Activated naive CD8-positive, alpha-beta T cell (primary cell): ENCODE results near the gene NDUFAF8.
A peak's percentile ranks its signal among the peaks of the same experiment; 100 is the strongest.

Source experiments
- H3K27ac Mint-ChIP-seq: one replicate; pipeline ENCODE4 v1.8.0; 2021; ENCODE audit warnings: mixed read lengths
- H3K27me3 Mint-ChIP-seq: one replicate; pipeline ENCODE4 v1.8.0; 2021; ENCODE audit warnings: mixed read lengths
- H3K36me3 Mint-ChIP-seq: one replicate; pipeline ENCODE4 v1.8.0; 2021; ENCODE audit warnings: mixed read lengths
- H3K4me1 Mint-ChIP-seq: one replicate; pipeline ENCODE4 v1.8.0; 2021; ENCODE audit warnings: low read depth, mixed read lengths
- H3K4me3 Mint-ChIP-seq: one replicate; pipeline ENCODE4 v1.8.0; 2021; ENCODE audit warnings: mild to moderate bottlenecking, mixed read lengths
- H3K9me3 Mint-ChIP-seq: one replicate; pipeline ENCODE4 v1.8.0; 2021; ENCODE audit warnings: low read depth, mixed read lengths

NDUFAF8 gene

GRCh38 chr17:81276781-81277180 lies 37.7 kb downstream of the NDUFAF8 start:
- Mint-ChIP-seq H3K27ac (no peak overlapping the region), H3K4me1 (peaks cover 2% of the 10 kb centered on the region), H3K27me3 (no peaks in the 10 kb centered on the region), H3K4me3 (no peak overlapping the region), H3K9me3 (no peaks in the 10 kb centered on the region), H3K36me3 (peaks cover 2% of the 10 kb centered on the region)

- Mint-ChIP-seq H3K27me3 (no peaks in the 10 kb centered on the region), H3K4me3 (no peak overlapping the region), H3K36me3 (peaks cover 2% of the 10 kb centered on the region), H3K4me1 (peaks cover 2% of the 10 kb centered on the region), H3K9me3 (no peaks in the 10 kb centered on the region), H3K27ac (no peak overlapping the region)
Measured at GRCh38 chr17:81277421-81277820, 38.3 kb downstream of the NDUFAF8 start.

GRCh38 chr17:81277946-81278693 lies 39.0 kb downstream of the NDUFAF8 start:
- H3K27ac Mint-ChIP-seq: no peak overlapping the region
- H3K4me3 Mint-ChIP-seq: no peak overlapping the region
- no peaks in the 10 kb centered on the region for H3K4me1 Mint-ChIP-seq
- peaks cover 2% of the 10 kb centered on the region for H3K36me3 Mint-ChIP-seq
- no peaks in the 10 kb centered on the region for H3K9me3 Mint-ChIP-seq
- H3K27me3 Mint-ChIP-seq: no peaks in the 10 kb centered on the region

- H3K9me3 Mint-ChIP-seq: no peaks in the 10 kb centered on the region
- no peak overlapping the region for H3K4me3 Mint-ChIP-seq
- no peak overlapping the region for H3K27ac Mint-ChIP-seq
- H3K4me1 Mint-ChIP-seq: no peaks in the 10 kb centered on the region
- peaks cover 2% of the 10 kb centered on the region for H3K36me3 Mint-ChIP-seq
- H3K27me3 Mint-ChIP-seq: no peaks in the 10 kb centered on the region
Measured at GRCh38 chr17:81278831-81279230, 39.7 kb downstream of the NDUFAF8 start.

- Mint-ChIP-seq H3K27me3 (no peaks in the 10 kb centered on the region), H3K36me3 (peaks cover 4% of the 10 kb centered on the region), H3K27ac (no peak overlapping the region)
Measured at GRCh38 chr17:81279278-81280275, 40.5 kb downstream of the NDUFAF8 start.

GRCh38 chr17:81280571-81280970 lies 41.5 kb downstream of the NDUFAF8 start:
- Mint-ChIP-seq H3K27me3 (no peaks in the 10 kb centered on the region), H3K4me3 (no peak overlapping the region), H3K9me3 (no peaks in the 10 kb centered on the region), H3K36me3 (peaks cover 4% of the 10 kb centered on the region), H3K4me1 (peaks cover 10% of the 10 kb centered on the region), H3K27ac (no peak overlapping the region)

More at GRCh38 chr17:81279278-81280275, 40.5 kb downstream of the NDUFAF8 start:
- Mint-ChIP-seq H3K9me3 (no peaks in the 10 kb centered on the region), H3K4me1 (peaks cover 2% of the 10 kb centered on the region), H3K4me3 (no peak overlapping the region)

GRCh38 chr17:81282141-81282540 lies 43.0 kb downstream of the NDUFAF8 start:
- Mint-ChIP-seq H3K4me3 (no peak overlapping the region), H3K36me3 (peaks cover 4% of the 10 kb centered on the region), H3K4me1 (peaks cover 19% of the 10 kb centered on the region), H3K27ac (no peak overlapping the region), H3K9me3 (no peaks in the 10 kb centered on the region), H3K27me3 (no peaks in the 10 kb centered on the region)

- Mint-ChIP-seq H3K36me3 (peaks cover 4% of the 10 kb centered on the region), H3K4me3 (no peak overlapping the region), H3K4me1 (peaks cover 19% of the 10 kb centered on the region), H3K27me3 (no peaks in the 10 kb centered on the region), H3K27ac (no peak overlapping the region), H3K9me3 (no peaks in the 10 kb centered on the region)
Measured at GRCh38 chr17:81282876-81283275, 43.8 kb downstream of the NDUFAF8 start.

- Mint-ChIP-seq H3K9me3 (no peaks in the 10 kb centered on the region), H3K4me1 (peaks cover 19% of the 10 kb centered on the region)
Measured at GRCh38 chr17:81285179-81285878, 46.2 kb downstream of the NDUFAF8 start.

GRCh38 chr17:81285894-81286293 lies 46.8 kb downstream of the NDUFAF8 start:
- peaks cover 19% of the 10 kb centered on the region for H3K4me1 Mint-ChIP-seq
- peak overlapping the region; percentile 84 for H3K4me3 Mint-ChIP-seq
- H3K36me3 Mint-ChIP-seq: peaks cover 2% of the 10 kb centered on the region
- H3K27ac Mint-ChIP-seq: peak overlapping the region; percentile 94
- no peaks in the 10 kb centered on the region for H3K9me3 Mint-ChIP-seq
- H3K27me3 Mint-ChIP-seq: no peaks in the 10 kb centered on the region

More at GRCh38 chr17:81285179-81285878, 46.2 kb downstream of the NDUFAF8 start:
- Mint-ChIP-seq H3K27ac (peak overlapping the region; percentile 94), H3K27me3 (no peaks in the 10 kb centered on the region), H3K36me3 (peaks cover 3% of the 10 kb centered on the region), H3K4me3 (peak overlapping the region; percentile 84)

GRCh38 chr17:81286491-81287145 lies 47.5 kb downstream of the NDUFAF8 start:
- Mint-ChIP-seq H3K4me1 (peaks cover 25% of the 10 kb centered on the region), H3K4me3 (peak overlapping the region; percentile 84)

GRCh38 chr17:81287152-81287551 lies 48.0 kb downstream of the NDUFAF8 start:
- Mint-ChIP-seq H3K4me1 (peaks cover 27% of the 10 kb centered on the region), H3K36me3 (peaks cover 2% of the 10 kb centered on the region), H3K27me3 (no peaks in the 10 kb centered on the region), H3K9me3 (no peaks in the 10 kb centered on the region), H3K27ac (peak overlapping the region; percentile 70), H3K4me3 (no peak overlapping the region)

More at GRCh38 chr17:81286491-81287145, 47.5 kb downstream of the NDUFAF8 start:
- no peaks in the 10 kb centered on the region for H3K9me3 Mint-ChIP-seq
- peaks cover 2% of the 10 kb centered on the region for H3K36me3 Mint-ChIP-seq
- H3K27me3 Mint-ChIP-seq: no peaks in the 10 kb centered on the region
- peak overlapping the region; percentile 94 for H3K27ac Mint-ChIP-seq

GRCh38 chr17:81287741-81288430 lies 48.8 kb downstream of the NDUFAF8 start:
- H3K4me3 Mint-ChIP-seq: no peak overlapping the region
- H3K27me3 Mint-ChIP-seq: no peaks in the 10 kb centered on the region
- peaks cover 2% of the 10 kb centered on the region for H3K36me3 Mint-ChIP-seq
- peaks cover 31% of the 10 kb centered on the region for H3K4me1 Mint-ChIP-seq
- no peak overlapping the region for H3K27ac Mint-ChIP-seq
- H3K9me3 Mint-ChIP-seq: no peaks in the 10 kb centered on the region

- Mint-ChIP-seq H3K4me1 (peaks cover 35% of the 10 kb centered on the region), H3K27me3 (no peaks in the 10 kb centered on the region), H3K4me3 (no peak overlapping the region), H3K9me3 (no peaks in the 10 kb centered on the region), H3K27ac (peak overlapping the region; percentile 34), H3K36me3 (peaks cover 2% of the 10 kb centered on the region)
Measured at GRCh38 chr17:81288715-81289114, 49.6 kb downstream of the NDUFAF8 start.
